Mesenchymal stem cell (in vitro differentiated cells and primary cell): Measurements from ENCODE around the gene SH3RF1.
A peak's percentile ranks its signal among the peaks of the same experiment; 100 is the strongest.

Experiments
- DNase-seq: peaks from one replicate; pipeline ENCODE4 v3.0.0-alpha.2; 2013
- H2AFZ ChIP-seq: one replicate; pipeline ENCODE4 v1.6.1; 2013; ENCODE audit warnings: low read depth, mild to moderate bottlenecking, control low read depth, inconsistent platforms, low read length, moderate library complexity
- H2AK5ac ChIP-seq: 2 replicates; pipeline ENCODE4 v1.6.1; 2013; ENCODE audit warnings: low read length, moderate library complexity, mild to moderate bottlenecking, inconsistent platforms; ENCODE audit not compliant: severe bottlenecking
- H2BK120ac ChIP-seq: one replicate; pipeline ENCODE4 v1.6.1; 2013; ENCODE audit warnings: low read depth, mild to moderate bottlenecking, inconsistent platforms, low read length, moderate library complexity
- H2BK12ac ChIP-seq, 2 experiments: one replicate each; pipeline ENCODE4 v1.6.1; 2013; ENCODE audit warnings: inconsistent platforms in 2 of 2, low read length in 2 of 2, mild to moderate bottlenecking in 2 of 2, moderate library complexity in 2 of 2, control low read depth in 1 of 2
- H2BK15ac ChIP-seq: one replicate; pipeline ENCODE4 v1.6.1; 2013; ENCODE audit warnings: mild to moderate bottlenecking, low read depth, inconsistent platforms; ENCODE audit not compliant: poor library complexity, severe bottlenecking
- H2BK5ac ChIP-seq: 2 replicates; pipeline ENCODE4 v1.6.1; 2013; ENCODE audit warnings: low read depth, mild to moderate bottlenecking, low read length, control low read depth, inconsistent platforms; ENCODE audit not compliant: poor library complexity, severe bottlenecking
- H3K14ac ChIP-seq, 2 experiments: one replicate each; pipeline ENCODE4 v1.6.1; 2013; ENCODE audit warnings: inconsistent platforms in 2 of 2, low read length in 2 of 2, control low read depth in 1 of 2, mild to moderate bottlenecking in 1 of 2, moderate library complexity in 1 of 2
- H3K18ac ChIP-seq, 2 experiments: one replicate each; pipeline ENCODE4 v1.6.1; 2013; ENCODE audit warnings: inconsistent platforms in 2 of 2, low read length in 2 of 2, control low read depth in 1 of 2, low read depth in 1 of 2, mild to moderate bottlenecking in 1 of 2
- H3K23ac ChIP-seq, 2 experiments: one replicate each; pipeline ENCODE4 v1.6.1; 2013; ENCODE audit warnings: inconsistent platforms in 2 of 2, low read length in 2 of 2, mild to moderate bottlenecking in 2 of 2, moderate library complexity in 2 of 2, control low read depth in 1 of 2
- H3K27ac ChIP-seq: 2 replicates; pipeline ENCODE4 v1.5.1; 2013; ENCODE audit warnings: mild to moderate bottlenecking, moderate library complexity, low read length, control low read depth, inconsistent platforms; ENCODE audit not compliant: poor library complexity, severe bottlenecking
- H3K27me3 ChIP-seq, 2 experiments: 2 replicates each; pipeline versions ENCODE4 v1.6.1 to v1.7.0; 2013; ENCODE audit warnings: low read length in 2 of 2, mild to moderate bottlenecking in 2 of 2, moderate library complexity in 2 of 2, control low read depth in 1 of 2, inconsistent platforms in 1 of 2; ENCODE audit not compliant: control insufficient read depth in 1 of 2, insufficient read depth in 1 of 2
- H3K36me3 ChIP-seq, 2 experiments: 2 replicates each; pipeline versions ENCODE4 v1.6.1 to v1.7.0; 2013; ENCODE audit warnings: low read length in 2 of 2, control low read depth in 1 of 2, inconsistent platforms in 1 of 2, low read depth in 1 of 2, mild to moderate bottlenecking in 1 of 2; ENCODE audit not compliant: insufficient read depth in 2 of 2, control insufficient read depth in 1 of 2
- H3K4ac ChIP-seq, 2 experiments: one replicate each; pipeline ENCODE4 v1.6.1; 2013; ENCODE audit warnings: inconsistent platforms in 2 of 2, low read length in 2 of 2, mild to moderate bottlenecking in 2 of 2, moderate library complexity in 2 of 2, control low read depth in 1 of 2, low read depth in 1 of 2
- H3K4me1 ChIP-seq: 2 replicates; pipeline ENCODE4 v1.6.1; 2013; ENCODE audit warnings: low read depth, low read length, control low read depth; ENCODE audit not compliant: control insufficient read depth, insufficient read depth
- H3K4me2 ChIP-seq: 2 replicates; pipeline ENCODE4 v1.6.1; 2013; ENCODE audit warnings: low read length, mild to moderate bottlenecking, inconsistent platforms; ENCODE audit not compliant: poor library complexity, severe bottlenecking
- H3K4me3 ChIP-seq, 2 experiments: 2 replicates each; pipeline versions ENCODE4 v1.5.1 to v1.7.0; 2013; ENCODE audit warnings: low read length in 2 of 2, mild to moderate bottlenecking in 2 of 2, control low read depth in 1 of 2, low read depth in 1 of 2; ENCODE audit not compliant: insufficient read depth in 1 of 2
- H3K79me1 ChIP-seq: replicated peaks from 2 replicates; pipeline ENCODE4 v1.6.1; 2013; ENCODE audit warnings: mild to moderate bottlenecking, control low read depth, low read length, inconsistent platforms; ENCODE audit not compliant: poor library complexity, severe bottlenecking
- H3K9ac ChIP-seq: 2 replicates; pipeline ENCODE4 v1.7.0; 2013; ENCODE audit warnings: mild to moderate bottlenecking, low read length, moderate library complexity
- H3K9me3 ChIP-seq: 2 replicates; pipeline ENCODE4 v1.7.0; 2013; ENCODE audit warnings: mild to moderate bottlenecking, low read length; ENCODE audit not compliant: control insufficient read depth
- H4K8ac ChIP-seq: one replicate; pipeline ENCODE4 v1.6.1; 2013; ENCODE audit warnings: inconsistent platforms, mild to moderate bottlenecking, low read length, moderate library complexity
- H4K91ac ChIP-seq: one replicate; pipeline ENCODE4 v1.6.1; 2013; ENCODE audit warnings: mild to moderate bottlenecking, low read length, inconsistent platforms
- WGBS: methylation state at CpG from one replicate; pipeline ENCODE4 v1.1.7; 2013; ENCODE audit warnings: mixed read lengths; 5-methylcytosine and 5-hydroxymethylcytosine counted together

The SH3RF1 gene

GRCh38 chr4:169068423-169068822 lies 202.3 kb downstream of the SH3RF1 start:
- Histone ChIP-seq H3K36me3 (peaks cover 0 to 2% of the 10 kb centered on the region in 2 experiments), H3K23ac (no peak overlapping the region), H4K8ac (no peak overlapping the region), H3K4me3 (no peak overlapping the region), H3K79me1 (no peaks in the 10 kb centered on the region), H2BK5ac (no peak overlapping the region), H2BK15ac (no peak overlapping the region), H3K9me3 (no peaks in the 10 kb centered on the region), H2AFZ (no peak overlapping the region), H2BK120ac (no peak overlapping the region), H3K18ac (no peak overlapping the region), H3K27me3 (no peaks in the 10 kb centered on the region), H3K4ac (no peak overlapping the region), H3K9ac (no peak overlapping the region), H2AK5ac (no peak overlapping the region), H2BK12ac (no peak overlapping the region), H3K27ac (no peak overlapping the region), H3K4me2 (no peak overlapping the region), H3K4me1 (peaks cover 7% of the 10 kb centered on the region), H3K14ac (no peak overlapping the region), H4K91ac (no peak overlapping the region)
- WGBS, result 98% methylated on average over 6 of the region's 8 CpGs
- no peak for DNase-seq

- no peak overlapping the region for H3K27ac ChIP-seq
- no peak overlapping the region for H2AFZ ChIP-seq
- no peak for DNase-seq
- H3K27me3 ChIP-seq, result no peaks in the 10 kb centered on the region
- no peak overlapping the region for H3K18ac ChIP-seq
- H2BK15ac ChIP-seq, result no peak overlapping the region
- 98% methylated on average over 4 of the region's 5 CpGs for WGBS
- no peak overlapping the region for H4K8ac ChIP-seq
- H3K14ac ChIP-seq, result no peak overlapping the region
- no peak overlapping the region for H2AK5ac ChIP-seq
- no peaks in the 10 kb centered on the region for H3K9me3 ChIP-seq
- H3K79me1 ChIP-seq, result no peaks in the 10 kb centered on the region
- H3K4me3 ChIP-seq, result no peak overlapping the region
- peaks cover 7% of the 10 kb centered on the region for H3K4me1 ChIP-seq
- no peak overlapping the region for H3K23ac ChIP-seq
- no peak overlapping the region for H3K9ac ChIP-seq
- no peak overlapping the region for H2BK120ac ChIP-seq
- no peak overlapping the region for H3K4ac ChIP-seq
- H2BK5ac ChIP-seq, result no peak overlapping the region
- no peak overlapping the region for H2BK12ac ChIP-seq
- no peak overlapping the region for H3K4me2 ChIP-seq
- H3K36me3 ChIP-seq, result peaks cover 0 to 2% of the 10 kb centered on the region in 2 experiments
- H4K91ac ChIP-seq, result no peak overlapping the region
Measured at GRCh38 chr4:169066934-169067333, 203.8 kb downstream of the SH3RF1 start.

GRCh38 chr4:169064296-169064695 lies 206.5 kb downstream of the SH3RF1 start:
- H3K27me3 ChIP-seq, result no peaks in the 10 kb centered on the region
- H3K9me3 ChIP-seq, result no peaks in the 10 kb centered on the region
- DNase-seq, result no peak
- H3K4ac ChIP-seq, result no peak overlapping the region
- no peak overlapping the region for H3K18ac ChIP-seq
- no peak overlapping the region for H4K8ac ChIP-seq
- H3K4me3 ChIP-seq, result no peak overlapping the region
- no peak overlapping the region for H3K27ac ChIP-seq
- no peak overlapping the region for H2AK5ac ChIP-seq
- 91% methylated on average over 2 of the region's 2 CpGs for WGBS
- no peak overlapping the region for H2AFZ ChIP-seq
- no peak overlapping the region for H2BK12ac ChIP-seq
- H2BK120ac ChIP-seq, result no peak overlapping the region
- H3K4me2 ChIP-seq, result no peak overlapping the region
- no peak overlapping the region for H3K23ac ChIP-seq
- no peaks in the 10 kb centered on the region for H3K79me1 ChIP-seq
- no peak overlapping the region for H2BK5ac ChIP-seq
- H3K14ac ChIP-seq, result no peak overlapping the region
- no peak overlapping the region for H2BK15ac ChIP-seq
- no peaks in the 10 kb centered on the region for H3K4me1 ChIP-seq
- H4K91ac ChIP-seq, result no peak overlapping the region
- no peaks in the 10 kb centered on the region for H3K36me3 ChIP-seq
- H3K9ac ChIP-seq, result peak overlapping the region; percentile 4

DNA sequence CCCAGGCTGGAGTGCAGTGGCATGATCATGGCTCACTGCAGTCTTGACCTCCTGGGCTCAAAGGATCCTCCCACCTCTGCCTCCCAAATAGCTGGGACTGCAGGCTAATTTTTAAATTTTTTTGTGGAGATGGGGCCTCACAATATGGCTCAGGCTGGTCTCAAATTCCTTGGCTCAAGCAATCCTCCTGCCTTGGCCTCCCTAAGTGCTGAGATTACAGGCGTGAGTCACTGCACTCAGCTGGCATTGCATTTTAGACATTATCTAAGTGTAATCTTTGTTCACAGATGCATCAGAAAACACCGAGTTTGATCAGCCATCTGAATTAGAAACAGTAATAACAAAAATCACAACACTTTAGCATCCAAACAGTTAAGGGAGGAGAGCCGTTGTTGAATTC lies 207.3 kb downstream of the SH3RF1 start:
- Histone ChIP-seq H3K79me1 (no peaks in the 10 kb centered on the region), H3K36me3 (no peaks in the 10 kb centered on the region), H2BK120ac (no peak overlapping the region), H3K4ac (no peak overlapping the region), H2BK5ac (no peak overlapping the region), H3K4me2 (no peak overlapping the region), H4K91ac (no peak overlapping the region), H3K27ac (no peak overlapping the region), H2BK15ac (no peak overlapping the region), H3K9me3 (no peaks in the 10 kb centered on the region), H2BK12ac (no peak overlapping the region), H3K4me3 (no peak overlapping the region), H3K14ac (no peak overlapping the region), H3K9ac (peak overlapping the region; percentile 4), H4K8ac (no peak overlapping the region), H3K23ac (no peak overlapping the region), H2AK5ac (no peak overlapping the region), H3K4me1 (no peaks in the 10 kb centered on the region), H2AFZ (no peak overlapping the region), H3K27me3 (no peaks in the 10 kb centered on the region), H3K18ac (no peak overlapping the region)
- WGBS, result 94% methylated on average over 3 of the region's 3 CpGs
- DNase-seq, result no peak
